Neuron (in vitro differentiated cells): ENCODE results near the gene LCMT2.

Experiments used
- H2AFZ ChIP-seq: one replicate; pipeline ENCODE4 v1.6.1; 2013; ENCODE audit warnings: low read depth, mild to moderate bottlenecking, inconsistent platforms, low read length, moderate library complexity
- H3K27me3 ChIP-seq: one replicate; pipeline ENCODE4 v1.6.1; 2013; ENCODE audit warnings: low read length; ENCODE audit not compliant: insufficient read depth
- H3K36me3 ChIP-seq: one replicate; pipeline ENCODE4 v1.6.1; 2013; ENCODE audit warnings: low read length; ENCODE audit not compliant: insufficient read depth
- H3K4me1 ChIP-seq: one replicate; pipeline ENCODE4 v1.6.1; 2013; ENCODE audit warnings: low read length; ENCODE audit not compliant: insufficient read depth
- H3K4me3 ChIP-seq: 2 replicates; pipeline ENCODE4 v1.5.1; 2013; ENCODE audit warnings: mild to moderate bottlenecking, low read length, moderate library complexity
- H3K9me3 ChIP-seq: one replicate; pipeline ENCODE4 v1.6.1; 2013; ENCODE audit warnings: low read length

Gene LCMT2

GRCh38 chr15:43329960-43330779 lies at the start of gene LCMT2:
Gene LCMT2, minus strand, starts transcription at chr15:43330573. Its CDS starts 84 bp downstream, at chr15:43330489.
- peaks cover 19% of the 10 kb centered on the region for H3K36me3 ChIP-seq
- peak within 1 kb of the TSS; percentile 72 for H2AFZ ChIP-seq
- H3K4me3 ChIP-seq: peak within 1 kb of the TSS; percentile 77
- H3K27me3 ChIP-seq: no peaks in the 10 kb centered on the region
- no peaks in the 10 kb centered on the region for H3K9me3 ChIP-seq
- H3K4me1 ChIP-seq: peaks cover 21% of the 10 kb centered on the region

GRCh38 chr15:43378601-43379000 lies 48.2 kb upstream of the LCMT2 start:
- Histone ChIP-seq H2AFZ (no peak overlapping the region), H3K4me3 (no peak overlapping the region), H3K27me3 (no peaks in the 10 kb centered on the region), H3K36me3 (peaks cover 65% of the 10 kb centered on the region), H3K4me1 (no peaks in the 10 kb centered on the region), H3K9me3 (no peaks in the 10 kb centered on the region)

GRCh38 chr15:43376017-43376705 lies 45.8 kb upstream of the LCMT2 start:
- no peaks in the 10 kb centered on the region for H3K27me3 ChIP-seq
- no peak overlapping the region for H3K4me3 ChIP-seq
- H3K36me3 ChIP-seq: peaks cover 50% of the 10 kb centered on the region
- H3K4me1 ChIP-seq: peaks cover 10% of the 10 kb centered on the region
- H3K9me3 ChIP-seq: no peaks in the 10 kb centered on the region
- H2AFZ ChIP-seq: no peak overlapping the region

- H3K27me3 ChIP-seq: no peaks in the 10 kb centered on the region
- peaks cover 26% of the 10 kb centered on the region for H3K4me1 ChIP-seq
- peak within 1 kb of the TSS; percentile 89 for H3K4me3 ChIP-seq
- peak within 1 kb of the TSS; percentile 91 for H2AFZ ChIP-seq
- peaks cover 37% of the 10 kb centered on the region for H3K36me3 ChIP-seq
- peaks cover 6% of the 10 kb centered on the region for H3K9me3 ChIP-seq
Observed at GRCh38 chr15:43370975-43371974, 40.9 kb upstream of the LCMT2 start, which contains the start of the genes TUBGCP4 and ZSCAN29. Gene TUBGCP4, plus strand, starts transcription at chr15:43371101. Its CDS starts 254 bp downstream, at chr15:43371355. Gene ZSCAN29, minus strand, starts transcription at chr15:43371043. Its CDS starts 1,130 bp downstream, at chr15:43369913.

- Histone ChIP-seq H3K9me3 (peaks cover 8% of the 10 kb centered on the region), H3K4me1 (peaks cover 26% of the 10 kb centered on the region), H3K4me3 (peak overlapping the region; percentile 89), H3K27me3 (no peaks in the 10 kb centered on the region), H3K36me3 (peaks cover 44% of the 10 kb centered on the region), H2AFZ (peak overlapping the region; percentile 91)
Observed at GRCh38 chr15:43370310-43370974, 40.1 kb upstream of the LCMT2 start.

GRCh38 chr15:43361313-43361903 lies 31.0 kb upstream of the LCMT2 start:
- Histone ChIP-seq H3K27me3 (no peaks in the 10 kb centered on the region), H3K36me3 (peaks cover 84% of the 10 kb centered on the region), H3K4me1 (no peaks in the 10 kb centered on the region), H3K9me3 (peaks cover 61% of the 10 kb centered on the region), H2AFZ (no peak overlapping the region), H3K4me3 (no peak overlapping the region)

GRCh38 chr15:43360821-43361220 lies 30.4 kb upstream of the LCMT2 start:
- H3K36me3 ChIP-seq: peaks cover 78% of the 10 kb centered on the region
- no peak overlapping the region for H3K4me3 ChIP-seq
- H2AFZ ChIP-seq: no peak overlapping the region
- H3K9me3 ChIP-seq: peaks cover 58% of the 10 kb centered on the region
- H3K27me3 ChIP-seq: no peaks in the 10 kb centered on the region
- no peaks in the 10 kb centered on the region for H3K4me1 ChIP-seq

GRCh38 chr15:43352693-43353382 lies 22.5 kb upstream of the LCMT2 start:
- no peaks in the 10 kb centered on the region for H3K4me1 ChIP-seq
- H3K36me3 ChIP-seq: peaks cover 46% of the 10 kb centered on the region
- no peak overlapping the region for H2AFZ ChIP-seq
- H3K4me3 ChIP-seq: no peak overlapping the region
- no peaks in the 10 kb centered on the region for H3K27me3 ChIP-seq
- no peaks in the 10 kb centered on the region for H3K9me3 ChIP-seq

- no peak overlapping the region for H2AFZ ChIP-seq
- no peaks in the 10 kb centered on the region for H3K4me1 ChIP-seq
- H3K9me3 ChIP-seq: no peaks in the 10 kb centered on the region
- H3K36me3 ChIP-seq: peaks cover 61% of the 10 kb centered on the region
- no peaks in the 10 kb centered on the region for H3K27me3 ChIP-seq
- H3K4me3 ChIP-seq: no peak overlapping the region
Observed at GRCh38 chr15:43347114-43347513, 16.7 kb upstream of the LCMT2 start.

GRCh38 chr15:43346305-43346704 lies 15.9 kb upstream of the LCMT2 start:
- Histone ChIP-seq H3K4me1 (no peaks in the 10 kb centered on the region), H2AFZ (no peak overlapping the region), H3K27me3 (no peaks in the 10 kb centered on the region), H3K36me3 (peaks cover 59% of the 10 kb centered on the region), H3K4me3 (no peak overlapping the region), H3K9me3 (no peaks in the 10 kb centered on the region)

- peaks cover 21% of the 10 kb centered on the region for H3K36me3 ChIP-seq
- peak overlapping the region; percentile 77 for H3K4me3 ChIP-seq
- H3K9me3 ChIP-seq: no peaks in the 10 kb centered on the region
- H2AFZ ChIP-seq: peak overlapping the region; percentile 72
- peaks cover 21% of the 10 kb centered on the region for H3K4me1 ChIP-seq
- no peaks in the 10 kb centered on the region for H3K27me3 ChIP-seq
Observed at GRCh38 chr15:43330780-43331087, 361 bp upstream of the LCMT2 start.
